GM19395 (cell line): ENCODE results near the gene SAP30L.

Experiments used
- ATAC-seq: cut with Tn5 transposase; IDR thresholded peaks from one replicate; pipeline ENCODE4 v1.9.1; 2021; ENCODE audit warnings: mild to moderate bottlenecking, moderate library complexity; ENCODE audit not compliant: unreplicated experiment

Gene SAP30L

GRCh38 chr5:154445422-154446194 lies at the start of gene SAP30L:
Gene SAP30L, plus strand, starts transcription at chr5:154445997. Its CDS starts 608 bp downstream, at chr5:154446605.
- peak; percentile 92 for ATAC-seq

- ATAC-seq: no peak
Observed at GRCh38 chr5:154396128-154396527, 49.7 kb upstream of the SAP30L start.

GRCh38 chr5:154397652-154398406 lies 48.0 kb upstream of the SAP30L start:
- ATAC-seq: no peak

- no peak for ATAC-seq
Observed at GRCh38 chr5:154400678-154401077, 45.1 kb upstream of the SAP30L start.

- no peak for ATAC-seq
Observed at GRCh38 chr5:154401355-154401754, 44.4 kb upstream of the SAP30L start.

- no peak for ATAC-seq
Observed at GRCh38 chr5:154401931-154402330, 43.9 kb upstream of the SAP30L start.

GRCh38 chr5:154402611-154403010 lies 43.2 kb upstream of the SAP30L start:
- no peak for ATAC-seq

- ATAC-seq: no peak
Observed at GRCh38 chr5:154403234-154403633, 42.6 kb upstream of the SAP30L start.

GRCh38 chr5:154403776-154404387 lies 41.9 kb upstream of the SAP30L start:
- no peak for ATAC-seq

- peak; percentile 99 for ATAC-seq
Observed at GRCh38 chr5:154405078-154405792, 40.6 kb upstream of the SAP30L start.

GRCh38 chr5:154406231-154406630 lies 39.6 kb upstream of the SAP30L start:
- no peak for ATAC-seq

GRCh38 chr5:154406826-154407225 lies 39.0 kb upstream of the SAP30L start:
- ATAC-seq: no peak

GRCh38 chr5:154408811-154409210 lies 37.0 kb upstream of the SAP30L start:
- no peak for ATAC-seq

- no peak for ATAC-seq
Observed at GRCh38 chr5:154409230-154409840, 36.5 kb upstream of the SAP30L start.

GRCh38 chr5:154410008-154410407 lies 35.8 kb upstream of the SAP30L start:
- ATAC-seq: no peak

- no peak for ATAC-seq
Observed at GRCh38 chr5:154410786-154411185, 35.0 kb upstream of the SAP30L start.

- ATAC-seq: no peak
Observed at GRCh38 chr5:154411338-154411737, 34.5 kb upstream of the SAP30L start.

GRCh38 chr5:154412316-154412715 lies 33.5 kb upstream of the SAP30L start:
- ATAC-seq: no peak

GRCh38 chr5:154412925-154413324 lies 32.9 kb upstream of the SAP30L start:
- ATAC-seq: no peak

- no peak for ATAC-seq
Observed at GRCh38 chr5:154415114-154415513, 30.7 kb upstream of the SAP30L start.

- no peak for ATAC-seq
Observed at GRCh38 chr5:154418344-154418820, 27.4 kb upstream of the SAP30L start.
